Keratinocyte (primary cell): ENCODE results near the gene ERMP1.

Experiments used
- CTCF ChIP-seq, 3 experiments: IDR thresholded peaks in 1 of 3; conservative IDR thresholded peaks in 1 of 3; optimal IDR thresholded peaks in 1 of 3; 2 replicates in 2 of 3; 3 replicates in 1 of 3; pipeline versions ENCODE3 to v1.5.1; 2011; ENCODE audit warnings: low read length in 3 of 3, mild to moderate bottlenecking in 3 of 3, moderate library complexity in 2 of 3, control low read depth in 1 of 3, inconsistent platforms in 1 of 3; ENCODE audit not compliant: insufficient read depth in 2 of 3; ENCODE audit errors: extremely low read depth in 1 of 3
- EZH2 ChIP-seq: IDR thresholded peaks from one replicate; pipeline ENCODE4 v1.6.1; 2012; ENCODE audit warnings: inconsistent platforms, mild to moderate bottlenecking, low read length, moderate library complexity

GRCh38 chr9:5879419-5880181 lies 46.7 kb upstream of the ERMP1 start:
- TF ChIP-seq CTCF (optimal IDR thresholded peaks at IDR 0.05 in 1 of 3, IDR thresholded peaks at IDR 0.05 in 1 of 3, conservative IDR thresholded peaks at IDR 0.05 in 1 of 3; ENCODE audit: extremely low read depth in 1 of 3, insufficient read depth in 2 of 3, low read length in 3 of 3) (no peak), EZH2 (no peak)
